Stimulated activated CD8-positive, alpha-beta memory T cell treated with anti-CD3 and anti-CD28 coated beads, Interleukin-15, amount 100 ng/mL, for 24 hours (primary cell): ENCODE measurements around the gene USP7.
"Not testable (repeated sequence)": the region's sequence is repeated elsewhere in the genome, so short reads cannot be mapped to it uniquely, and the experiment has no call there.

Experiments used
- DNase-seq: peaks from one replicate; pipeline ENCODE4 v3.0.0-alpha.2; 2020; ENCODE audit warnings: low read depth

USP7 gene

DNA sequence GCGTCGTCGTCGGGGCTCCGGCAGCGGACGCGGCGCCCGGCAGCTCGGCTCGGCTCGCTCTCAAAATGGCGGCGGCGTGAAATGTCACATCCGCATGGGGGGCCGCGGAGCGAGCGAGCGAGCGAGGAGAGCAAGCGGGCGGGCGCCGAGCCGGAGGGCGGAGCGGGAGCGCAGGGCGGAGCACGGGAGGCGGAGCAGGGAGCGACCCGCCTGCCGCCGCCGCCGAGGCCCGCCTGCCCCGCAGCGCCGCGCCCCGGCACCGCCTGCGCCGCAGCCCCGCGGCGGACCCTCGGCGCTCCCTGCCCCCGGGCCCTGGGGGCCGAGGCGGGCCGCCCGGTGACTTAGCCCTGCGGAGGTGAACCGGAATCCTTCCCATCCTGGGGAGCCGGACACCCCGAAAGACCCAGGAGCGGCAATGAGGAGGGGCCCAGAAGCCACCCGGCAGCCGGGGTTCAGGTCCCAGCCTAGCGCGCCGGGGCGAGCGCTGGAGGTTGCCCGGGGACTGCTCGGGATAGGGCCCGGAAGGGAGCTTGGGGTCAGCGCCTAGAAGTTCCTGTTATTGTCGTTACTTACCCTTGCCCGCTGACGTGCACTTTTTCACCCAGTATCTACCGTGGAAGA is at the start of gene USP7:
Gene USP7, minus strand, starts transcription at position 86 of the 621 bp plus-strand sequence. CDS start 621 bp downstream, outside the sequence.
- peak; percentile 86 for DNase-seq

DNA sequence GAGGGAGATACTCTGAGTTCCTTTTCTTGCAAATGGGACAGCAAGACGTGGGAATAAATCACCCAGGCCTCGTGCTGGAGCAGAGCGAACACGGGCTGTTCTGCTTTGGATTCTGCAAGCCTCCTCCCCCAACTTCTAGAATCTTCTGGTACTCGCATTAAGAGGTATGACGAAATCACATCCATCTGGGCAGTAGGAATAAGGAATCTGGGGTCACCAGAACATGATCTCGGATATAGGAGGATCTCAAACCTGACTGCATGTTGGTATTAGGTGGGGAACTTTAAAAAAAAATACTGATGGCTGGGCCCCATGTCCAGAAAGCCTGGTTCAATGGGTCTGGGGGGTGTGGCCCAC is 49.8 kb upstream of the USP7 start:
- no peak for DNase-seq

DNA sequence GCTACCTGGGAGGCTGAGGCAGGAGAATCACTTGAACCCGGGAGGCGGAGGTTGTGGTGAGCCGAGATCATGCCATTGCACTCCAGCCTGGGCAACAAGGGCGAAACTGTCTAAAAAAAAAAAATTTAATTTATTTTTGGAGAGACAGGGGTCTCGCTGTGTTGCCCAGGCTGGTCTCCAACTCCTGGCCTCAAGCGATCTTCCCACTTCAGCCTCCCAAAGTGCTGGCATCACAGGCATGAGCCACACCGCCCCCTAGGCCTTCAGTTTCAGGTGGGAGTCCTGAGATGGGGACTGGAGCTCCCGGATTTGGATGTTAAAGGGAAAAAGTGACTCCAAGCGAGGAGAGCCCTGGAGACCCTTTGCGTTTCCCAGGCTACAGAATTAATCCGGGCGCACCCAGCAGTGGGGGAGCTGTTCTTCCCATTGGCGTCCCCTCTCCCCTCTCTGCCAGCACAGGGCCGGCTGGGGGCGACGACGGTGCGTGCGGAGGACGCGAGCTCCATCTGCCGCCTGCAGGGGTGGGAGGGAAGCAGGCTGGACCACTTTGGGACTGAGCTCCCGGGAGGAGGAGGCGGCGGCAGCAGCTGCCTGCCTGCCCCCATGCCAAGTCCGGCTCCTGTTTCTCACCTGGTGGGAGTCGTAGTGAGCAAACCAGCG is 49.3 kb upstream of the USP7 start:
- no peak for DNase-seq

- no peak for DNase-seq
Observed at GRCh38 chr16:9012330-9012729, 48.6 kb upstream of the USP7 start.

DNA sequence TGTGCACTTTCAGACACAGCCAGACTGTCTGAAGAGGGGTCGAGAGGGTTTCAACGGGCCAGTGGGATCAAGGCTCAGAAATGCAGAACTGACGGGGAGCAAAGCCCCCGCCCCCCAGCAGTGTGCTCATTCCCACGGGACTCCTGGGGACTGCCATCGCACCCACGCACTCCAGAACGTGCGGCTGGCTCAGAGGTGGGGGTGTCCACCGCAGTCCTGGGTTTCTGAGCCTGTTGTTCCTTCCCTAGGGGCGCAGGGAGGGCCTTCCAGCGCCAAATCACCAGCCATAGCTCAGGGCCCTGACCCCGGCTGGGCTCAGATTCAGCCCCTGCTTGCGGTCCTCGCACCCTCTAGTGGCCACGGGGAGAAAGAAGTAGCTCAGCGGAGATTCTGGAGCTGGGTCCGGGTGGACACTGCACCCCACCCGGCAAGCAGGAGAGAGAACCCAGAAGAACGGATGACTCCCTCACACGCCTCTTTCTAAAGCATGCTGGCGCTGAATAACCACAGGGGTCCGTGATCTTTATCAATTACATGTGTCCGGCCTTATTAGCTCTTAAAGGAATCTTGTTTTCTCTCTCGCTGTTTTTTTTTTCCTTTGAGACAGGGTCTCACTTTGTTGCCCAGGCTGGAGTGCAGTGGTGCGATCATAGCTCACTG is 45.0 kb upstream of the USP7 start:
- peak; percentile 23 for DNase-seq

- DNase-seq, result no peak
Observed at GRCh38 chr16:9007177-9007794, 43.6 kb upstream of the USP7 start.

DNA sequence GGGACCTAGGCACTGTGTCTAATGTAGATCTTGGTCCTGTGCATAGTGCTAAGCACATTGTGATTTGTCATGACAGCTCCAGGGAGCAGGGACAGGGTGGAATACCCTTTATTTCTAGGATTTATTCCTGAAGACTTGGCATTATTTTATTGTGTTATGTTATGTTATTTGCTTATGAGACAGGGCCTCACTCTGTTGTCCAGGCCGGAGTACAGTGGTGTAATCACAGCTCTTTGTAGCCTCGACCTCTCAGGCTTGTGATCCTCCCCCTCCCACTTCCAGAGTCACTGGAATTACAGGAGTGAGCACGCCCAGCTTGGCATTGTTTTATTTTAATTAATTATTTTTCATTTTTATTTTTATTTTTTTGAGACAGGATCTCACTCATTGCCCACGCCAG is 40.5 kb upstream of the USP7 start:
- DNase-seq, result no peak

- no peak for DNase-seq
Observed at GRCh38 chr16:9003763-9004162, 40.1 kb upstream of the USP7 start.

- DNase-seq, result no peak
Observed at GRCh38 chr16:9003322-9003721, 39.6 kb upstream of the USP7 start.

DNA sequence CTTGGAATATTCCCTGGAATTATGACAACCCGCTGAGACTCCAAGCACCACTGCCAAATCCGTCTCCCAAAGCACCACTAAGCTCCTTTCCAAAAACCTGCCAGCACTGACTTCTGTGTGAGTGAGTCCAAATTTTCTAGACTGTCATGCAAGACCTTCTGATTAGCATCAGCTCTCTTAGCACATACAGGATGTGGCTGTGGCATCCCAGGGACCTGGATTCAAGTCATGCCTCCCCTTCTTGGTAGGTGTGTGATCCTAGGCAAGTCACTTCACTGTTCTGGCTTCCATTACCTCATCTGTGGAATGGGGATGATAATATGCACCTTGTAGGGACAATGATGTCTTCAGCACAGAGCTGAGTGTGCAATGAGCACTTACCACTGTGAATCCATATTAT is 38.3 kb upstream of the USP7 start:
- no peak for DNase-seq

DNA sequence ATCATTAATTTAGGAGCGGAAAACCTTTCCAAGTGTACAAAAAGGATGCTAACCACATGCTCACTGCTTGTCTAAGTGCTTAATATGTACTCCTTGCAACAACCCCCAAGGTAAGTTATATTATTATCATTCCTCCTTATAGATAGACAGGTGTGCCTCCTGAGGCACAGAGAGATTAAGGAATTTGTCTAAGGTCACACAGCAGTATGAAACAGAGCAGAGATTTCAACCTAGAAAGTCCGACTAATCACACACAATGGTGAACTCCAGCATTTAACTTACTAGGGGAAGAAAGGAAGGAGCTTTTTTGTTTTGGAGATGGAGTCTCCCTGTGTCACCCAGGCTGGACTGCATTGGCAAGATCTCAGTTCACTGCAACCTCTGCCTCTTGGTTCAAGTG is 37.0 kb upstream of the USP7 start:
- no peak for DNase-seq

DNA sequence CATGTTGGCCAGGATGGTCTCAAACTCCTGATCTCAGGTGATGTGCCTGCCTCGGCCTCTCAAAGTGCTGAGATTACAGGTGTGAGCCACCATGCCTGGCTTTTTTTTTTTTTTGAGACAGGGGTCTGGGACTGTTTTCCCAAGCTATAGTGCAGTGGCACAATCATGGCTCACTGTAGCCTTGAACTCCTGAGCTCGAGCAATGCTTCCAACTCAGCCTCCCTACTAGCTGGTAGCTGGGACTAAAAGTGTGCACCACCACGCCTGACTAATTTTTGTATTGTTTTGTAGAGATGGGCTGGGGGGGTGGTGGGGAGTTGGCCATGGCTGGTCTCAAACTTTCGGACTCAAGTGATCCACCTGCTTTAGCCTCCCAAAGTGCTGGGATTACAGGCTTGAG is 36.1 kb upstream of the USP7 start:
- no peak for DNase-seq

DNA sequence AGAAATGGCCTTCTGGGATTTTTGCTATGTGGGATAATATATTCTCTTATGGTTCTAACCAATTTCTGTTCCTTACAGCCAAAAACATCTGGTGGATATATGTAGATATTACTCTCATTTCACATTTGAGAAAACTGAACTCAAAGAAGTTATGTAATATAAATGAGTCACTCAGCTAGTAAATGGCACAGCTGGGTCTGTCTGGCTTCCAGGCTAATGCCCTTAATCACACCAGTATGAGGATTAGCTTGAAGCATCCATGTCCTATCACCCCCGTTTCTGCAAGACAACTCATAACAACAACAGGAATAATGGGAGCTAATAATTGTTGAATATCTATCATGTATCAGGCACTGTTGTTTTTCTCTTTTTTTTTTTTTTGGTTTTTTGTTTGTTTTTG is 34.4 kb upstream of the USP7 start:
- DNase-seq, result no peak

DNA sequence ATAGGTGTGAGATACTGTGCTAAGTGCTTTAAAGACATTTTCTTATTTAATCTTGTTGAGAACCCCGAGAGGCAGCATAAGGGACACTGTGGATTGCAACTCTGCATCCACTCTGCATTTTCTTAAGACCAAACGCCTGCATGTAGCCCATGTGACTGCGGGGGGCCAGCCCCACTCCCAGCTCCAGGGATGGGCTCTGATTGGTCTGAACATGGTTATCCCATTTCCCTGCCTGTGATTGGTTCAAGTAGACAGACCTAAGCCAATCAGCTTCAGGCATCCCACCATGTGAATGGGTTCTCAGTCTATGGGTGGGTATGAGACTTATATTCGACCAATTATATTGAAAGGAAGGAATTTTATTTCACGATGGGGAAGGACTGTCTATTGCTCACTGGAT is 33.2 kb upstream of the USP7 start:
- DNase-seq, result no peak

DNA sequence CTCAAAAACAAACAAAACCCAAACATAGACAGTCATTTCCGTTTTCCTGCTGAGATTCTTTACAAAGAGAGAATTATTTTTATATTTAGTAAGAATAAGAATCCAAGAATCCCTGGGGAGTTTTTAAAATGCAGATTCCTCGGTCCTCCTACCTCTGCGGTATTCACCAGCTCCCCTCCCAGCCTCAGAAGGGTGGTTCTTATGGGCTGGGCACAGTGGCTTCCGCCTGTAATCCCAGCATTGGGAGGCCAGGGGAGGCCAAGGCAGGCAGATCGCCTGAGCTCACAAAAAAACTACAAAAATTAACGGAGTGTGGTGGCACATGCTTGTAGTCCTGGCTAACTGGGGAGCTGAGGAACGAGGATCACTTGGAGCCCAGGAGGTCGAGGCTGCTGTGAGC is 26.7 kb upstream of the USP7 start:
- DNase-seq, result no peak

GRCh38 chr16:8989099-8989878 is 25.6 kb upstream of the USP7 start:
- DNase-seq, result no peak

DNA sequence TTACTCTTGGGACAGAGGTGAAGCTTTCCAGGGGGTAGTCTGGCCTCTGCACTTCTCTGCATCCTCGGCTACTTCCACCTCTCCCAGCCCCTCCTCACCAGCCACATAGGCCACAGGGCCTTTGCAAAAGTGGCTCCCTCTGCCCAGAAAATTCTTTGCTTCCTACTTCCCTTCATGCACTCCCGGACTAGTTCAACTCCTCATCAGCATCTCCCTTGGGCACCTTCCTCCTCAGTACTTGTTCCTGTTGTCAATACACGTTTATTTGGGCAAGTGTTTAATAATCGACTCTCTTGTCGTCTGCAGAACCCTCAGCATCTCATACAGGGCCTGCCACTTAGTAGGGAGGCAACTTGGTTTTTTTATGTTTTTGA is 23.1 kb upstream of the USP7 start:
- DNase-seq, result no peak

DNA sequence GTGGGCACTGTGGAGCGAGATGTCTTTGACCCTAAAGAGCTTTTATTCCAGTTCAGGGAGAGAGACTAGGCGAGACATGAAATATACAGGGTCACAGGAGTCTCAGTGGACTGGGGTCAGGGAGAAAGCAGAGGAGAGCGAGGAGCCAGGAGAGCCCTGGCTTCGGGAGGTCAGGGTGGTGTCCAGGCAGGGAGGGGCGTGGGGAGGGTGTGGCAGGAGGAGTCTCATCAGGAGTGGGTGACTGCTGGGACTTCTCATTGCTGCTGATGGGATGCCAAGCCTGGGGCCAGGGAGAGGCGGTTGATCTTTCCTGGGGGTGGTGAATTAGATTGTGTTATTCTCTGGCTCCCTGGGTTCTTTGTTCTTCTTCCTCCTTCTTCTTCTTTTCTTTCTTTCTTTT is 22.4 kb upstream of the USP7 start:
- DNase-seq, result no peak

DNA sequence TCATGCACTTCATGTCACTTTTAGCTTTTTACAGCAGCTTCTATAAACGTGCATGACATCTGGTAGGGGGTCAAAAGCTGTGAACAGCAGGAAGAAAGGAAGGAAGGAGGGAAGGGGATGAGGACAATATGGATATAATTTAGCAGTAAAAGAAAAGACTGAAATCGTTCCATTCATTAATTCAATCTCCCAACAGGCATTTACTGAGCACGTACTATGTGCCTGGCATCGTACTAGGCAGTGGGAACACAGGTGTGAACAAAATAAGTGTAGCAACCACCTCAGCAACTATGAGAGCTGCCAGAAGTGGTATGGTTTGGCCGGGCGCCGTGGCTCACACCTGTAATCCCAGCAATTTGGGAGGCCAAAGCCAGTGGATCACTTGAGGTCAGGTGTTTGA is 19.1 kb upstream of the USP7 start:
- DNase-seq, result no peak

DNA sequence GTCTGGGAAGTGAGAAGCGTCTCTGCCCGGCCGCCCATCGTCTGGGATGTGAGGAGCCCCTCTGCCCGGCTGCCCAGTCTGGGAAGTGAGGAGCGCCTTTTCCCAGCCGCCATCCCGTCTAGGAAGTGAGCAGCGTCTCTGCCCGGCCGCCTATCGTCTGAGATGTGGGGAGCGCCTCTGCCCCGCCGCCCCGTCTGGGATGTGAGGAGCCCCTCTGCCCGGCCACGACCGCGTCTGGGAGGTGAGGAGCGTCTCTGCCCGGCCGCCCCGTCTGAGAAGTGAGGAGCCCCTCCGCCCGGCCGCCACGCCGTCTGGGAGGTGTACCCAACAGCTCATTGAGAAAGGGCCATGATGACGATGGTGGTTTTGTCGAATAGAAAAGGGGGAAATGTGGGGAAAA is 18.2 kb upstream of the USP7 start:
- DNase-seq, result not testable (repeated sequence)

DNA sequence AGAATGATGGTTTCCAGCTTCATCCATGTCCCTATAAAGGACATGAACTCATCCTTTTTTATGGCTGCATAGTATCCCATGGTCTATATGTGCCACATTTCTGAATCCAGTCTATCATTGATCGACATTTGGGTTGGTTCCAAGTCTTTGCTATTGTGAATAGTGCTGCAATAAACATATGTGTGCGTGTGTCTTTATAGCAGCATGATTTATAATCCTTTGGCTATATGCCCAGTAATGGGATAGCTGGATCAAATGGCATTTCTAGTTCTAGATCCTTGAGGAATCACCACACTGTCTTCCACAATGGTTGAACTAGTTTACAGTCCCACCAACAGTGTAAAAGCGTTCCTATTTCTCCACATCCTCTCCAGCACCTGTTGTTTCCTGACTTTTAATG is 12.5 kb upstream of the USP7 start:
- not testable (repeated sequence) for DNase-seq

- DNase-seq, result no peak
Observed at GRCh38 chr16:8975039-8975438, 11.3 kb upstream of the USP7 start.
